ENCODE measurements around the gene TCF25. TPM values are rescaled to one million over a fixed set of nuclear protein-coding genes. Genes with fewer than 3 reads are reported as not detected.

Gene TCF25
- total RNA-seq, 1 experiment from 2014 or later = 345 TPM

GRCh38 chr16:89917773-89918452, 44.5 kb downstream of the TCF25 start:
- Histone ChIP-seq H4K20me1 (ENCODE audit: insufficient read depth) (no peaks in the 10 kb centered on the region), H3K9me2 (ENCODE audit: insufficient read depth) (no peaks in the 10 kb centered on the region), H3K9ac (ENCODE audit: low read length) (peak overlapping the region; percentile 64), H3K9me3 (ENCODE audit: control insufficient read depth in 1 of 2, insufficient read depth in 1 of 2, low read depth in 1 of 2, low read length in 2 of 2) (no peaks in the 10 kb centered on the region), H3K36me3 (ENCODE audit: control insufficient read depth in 1 of 2, insufficient read depth in 2 of 2, low read length in 2 of 2) (no peaks in the 10 kb centered on the region), H3K4me3 (replicated peaks in 1 of 2; ENCODE audit: low read depth in 1 of 2, low read length in 2 of 2) (peak overlapping the region; percentile 19 to 49), H2AFZ (ENCODE audit: low read depth, low read length, poor library complexity, severe bottlenecking) (no peak overlapping the region), H3K79me2 (ENCODE audit: insufficient read depth, low read length) (no peaks in the 10 kb centered on the region), H3K27me3 (ENCODE audit: insufficient read depth, low read length) (no peaks in the 10 kb centered on the region), H3K4me1 (ENCODE audit: control insufficient read depth in 1 of 2, insufficient read depth in 2 of 2, low read length in 2 of 2) (peaks cover 52 to 71% of the 10 kb centered on the region in 2 experiments), H3K27ac (ENCODE audit: low read depth, low read length) (peak overlapping the region; percentile 87), H3K4me2 (ENCODE audit: low read length) (peak overlapping the region; percentile 80)
- DNase-seq (ENCODE audit: low read depth, low spot score) (peak; percentile 96), ATAC-seq (peak; percentile 68)
- CTCF ChIA-PET = interaction anchor here (1.1 to 2.3 kb wide), 2 partner anchors 9 to 102 kb away, joined by 3 to 26 read pairs; no protein-coding TSS in a partner anchor
- intact Hi-C loops (cut with micrococcal nuclease) = no loop called here
- TF ChIP-seq, protein P1, sequence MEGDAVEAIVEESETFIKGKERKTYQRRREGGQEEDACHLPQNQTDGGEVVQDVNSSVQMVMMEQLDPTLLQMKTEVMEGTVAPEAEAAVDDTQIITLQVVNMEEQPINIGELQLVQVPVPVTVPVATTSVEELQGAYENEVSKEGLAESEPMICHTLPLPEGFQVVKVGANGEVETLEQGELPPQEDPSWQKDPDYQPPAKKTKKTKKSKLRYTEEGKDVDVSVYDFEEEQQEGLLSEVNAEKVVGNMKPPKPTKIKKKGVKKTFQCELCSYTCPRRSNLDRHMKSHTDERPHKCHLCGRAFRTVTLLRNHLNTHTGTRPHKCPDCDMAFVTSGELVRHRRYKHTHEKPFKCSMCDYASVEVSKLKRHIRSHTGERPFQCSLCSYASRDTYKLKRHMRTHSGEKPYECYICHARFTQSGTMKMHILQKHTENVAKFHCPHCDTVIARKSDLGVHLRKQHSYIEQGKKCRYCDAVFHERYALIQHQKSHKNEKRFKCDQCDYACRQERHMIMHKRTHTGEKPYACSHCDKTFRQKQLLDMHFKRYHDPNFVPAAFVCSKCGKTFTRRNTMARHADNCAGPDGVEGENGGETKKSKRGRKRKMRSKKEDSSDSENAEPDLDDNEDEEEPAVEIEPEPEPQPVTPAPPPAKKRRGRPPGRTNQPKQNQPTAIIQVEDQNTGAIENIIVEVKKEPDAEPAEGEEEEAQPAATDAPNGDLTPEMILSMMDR (IDR thresholded peaks at IDR 0.05 in 2 of 3, conservative IDR thresholded peaks at IDR 0.05 in 1 of 3; ENCODE audit: borderline replicate concordance in 1 of 3, insufficient read depth in 1 of 3, low read depth in 2 of 3, low read length in 2 of 3) = no peak
- TF ChIP-seq, protein P2, sequence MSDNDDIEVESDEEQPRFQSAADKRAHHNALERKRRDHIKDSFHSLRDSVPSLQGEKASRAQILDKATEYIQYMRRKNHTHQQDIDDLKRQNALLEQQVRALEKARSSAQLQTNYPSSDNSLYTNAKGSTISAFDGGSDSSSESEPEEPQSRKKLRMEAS (IDR thresholded peaks at IDR 0.05) = no peak
- TF ChIP-seq ZFX (IDR thresholded peaks at IDR 0.05) (peak; percentile 45; the same call in 1 of the 2 replicates), POLR2A (IDR thresholded peaks at IDR 0.05; ENCODE audit: borderline replicate concordance, extremely low read depth, insufficient read depth, insufficient read length) (no peak), YY1 (IDR thresholded peaks at IDR 0.05; ENCODE audit: extremely low read depth, insufficient replicate concordance, low read depth, low read length) (peak; percentile 84), EZH2phosphoT487 (IDR thresholded peaks at IDR 0.05; ENCODE audit: borderline replicate concordance) (no peak), RAD21 (IDR thresholded peaks at IDR 0.05; ENCODE audit: low read depth) (no peak), FOSL1 (IDR thresholded peaks at IDR 0.05; ENCODE audit: low read depth) (no peak), POLR2AphosphoS5 (IDR thresholded peaks at IDR 0.05; ENCODE audit: low read depth, low read length) (peak; percentile 88), EZH2 (IDR thresholded peaks at IDR 0.05) (no peak), TCF7L2 (IDR thresholded peaks at IDR 0.05; ENCODE audit: borderline replicate concordance, extremely low read depth, insufficient read depth, insufficient read length) (peak; percentile 100), ATF3 (IDR thresholded peaks at IDR 0.05) (no peak)
- TF ChIP-seq, protein P3, sequence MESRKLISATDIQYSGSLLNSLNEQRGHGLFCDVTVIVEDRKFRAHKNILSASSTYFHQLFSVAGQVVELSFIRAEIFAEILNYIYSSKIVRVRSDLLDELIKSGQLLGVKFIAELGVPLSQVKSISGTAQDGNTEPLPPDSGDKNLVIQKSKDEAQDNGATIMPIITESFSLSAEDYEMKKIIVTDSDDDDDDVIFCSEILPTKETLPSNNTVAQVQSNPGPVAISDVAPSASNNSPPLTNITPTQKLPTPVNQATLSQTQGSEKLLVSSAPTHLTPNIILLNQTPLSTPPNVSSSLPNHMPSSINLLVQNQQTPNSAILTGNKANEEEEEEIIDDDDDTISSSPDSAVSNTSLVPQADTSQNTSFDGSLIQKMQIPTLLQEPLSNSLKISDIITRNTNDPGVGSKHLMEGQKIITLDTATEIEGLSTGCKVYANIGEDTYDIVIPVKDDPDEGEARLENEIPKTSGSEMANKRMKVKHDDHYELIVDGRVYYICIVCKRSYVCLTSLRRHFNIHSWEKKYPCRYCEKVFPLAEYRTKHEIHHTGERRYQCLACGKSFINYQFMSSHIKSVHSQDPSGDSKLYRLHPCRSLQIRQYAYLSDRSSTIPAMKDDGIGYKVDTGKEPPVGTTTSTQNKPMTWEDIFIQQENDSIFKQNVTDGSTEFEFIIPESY (IDR thresholded peaks at IDR 0.05; ENCODE audit: extremely low read depth, insufficient replicate concordance, low read length) = peak; percentile 85
- POLR2A ChIA-PET = interaction anchor here (1.0 to 2.0 kb wide), 3 partner anchors 9 to 44 kb away, joined by 4 to 9 read pairs (median 5); partner anchors contain the start of gene TCF25
- BruUV-seq (replicated peaks) = no TSS peak
- RAD21 ChIA-PET (ENCODE audit: low non-redundant PET in 1 of 2, low total read pairs in 2 of 2, uncharacterized antibody in 2 of 2, unreplicated experiment in 2 of 2) = no interaction called here

Data from HCT116 (cell line).